A673 (cell line): ENCODE data around the gene DCX. TPM values are rescaled to one million over a fixed set of nuclear protein-coding genes. Genes with fewer than 3 reads are reported as not detected.
A peak's percentile ranks its signal among the peaks of the same experiment; 100 is the strongest.

ENCODE experiments used
- BruUV-seq: library from RNA; stranded (reverse); fragments of 400-500 nt; replicated peaks from 2 replicates; lab custom pipeline; 2021; lab: Mats Ljungman, UMichigan
- CTCF ChIA-PET: fragments of 300-600 bp; sonication (Branson Sonifier 250); formaldehyde crosslinking; loops from one replicate; lab custom pipeline; 2022; ENCODE audit warnings: antibody characterized with exemption; lab: Charles Lee
- POLR2A ChIA-PET: fragments of 300-600 bp; sonication (Branson Sonifier 250); formaldehyde crosslinking; loops from one replicate; lab custom pipeline; 2022; ENCODE audit warnings: antibody characterized with exemption; ENCODE audit not compliant: low non-redundant PET; lab: Charles Lee
- DNase-seq: peaks from one replicate; pipeline ENCODE4 v3.0.0-alpha.2; 2015; ENCODE audit warnings: low spot score
- H3K27ac ChIP-seq: fragments of 200-600 bp; sonication (generic); 2 replicates; pipeline ENCODE4 v1.5.1; 2016; ENCODE audit warnings: mixed run types, low read depth, mild to moderate bottlenecking, mixed read lengths, antibody characterized with exemption, low read length; ENCODE audit not compliant: poor library complexity, severe bottlenecking
- H3K27me3 ChIP-seq: fragments of 200-600 bp; sonication (generic); replicated peaks from 2 replicates; pipeline ENCODE4 v1.6.1; 2017; ENCODE audit warnings: mixed run types, low read depth, mild to moderate bottlenecking, mixed read lengths, antibody characterized with exemption, low read length; ENCODE audit not compliant: insufficient read depth, poor library complexity
- H3K36me3 ChIP-seq: fragments of 200-600 bp; sonication (generic); 2 replicates; pipeline ENCODE4 v1.6.1; 2016; ENCODE audit warnings: mixed run types, mild to moderate bottlenecking, mixed read lengths, antibody characterized with exemption, low read length; ENCODE audit not compliant: insufficient read depth, poor library complexity, severe bottlenecking
- H3K4me1 ChIP-seq: fragments of 200-600 bp; sonication (generic); 2 replicates; pipeline ENCODE4 v1.6.1; 2017; ENCODE audit warnings: mixed run types, mild to moderate bottlenecking, mixed read lengths, antibody characterized with exemption, low read length; ENCODE audit not compliant: insufficient read depth, poor library complexity, severe bottlenecking
- H3K4me3 ChIP-seq: fragments of 200-600 bp; sonication (generic); 2 replicates; pipeline ENCODE4 v1.5.1; 2016; ENCODE audit warnings: low read depth, mixed run types, mild to moderate bottlenecking, mixed read lengths, low read length; ENCODE audit not compliant: poor library complexity, severe bottlenecking
- H3K9me3 ChIP-seq: fragments of 200-600 bp; sonication (generic); 2 replicates; pipeline ENCODE4 v1.6.1; 2016; ENCODE audit warnings: mixed run types, low read depth, mild to moderate bottlenecking, mixed read lengths, antibody characterized with exemption, low read length; ENCODE audit not compliant: poor library complexity, severe bottlenecking
- EZH2 ChIP-seq: fragments of 200-600 bp; sonication (generic); IDR thresholded peaks from 2 replicates; pipeline ENCODE4 v1.6.1; 2017; ENCODE audit warnings: borderline replicate concordance, low read depth, mild to moderate bottlenecking, mixed read lengths, antibody characterized with exemption, low read length; ENCODE audit not compliant: poor library complexity, severe bottlenecking
- intact Hi-C: fragments of 100-400 bp; cut with micrococcal nuclease; formaldehyde crosslinking; loops from one replicate; pipeline ENCODE4 v1.10.0; 2022; ENCODE audit not compliant: unreplicated experiment
- total RNA-seq: library from RNA; stranded (reverse); gene quantifications from 2 replicates; pipeline ENCODE4 v1.2.3, GENCODE V29; 2021
- TF ChIP-seq, protein P1 (sequence below): fragments of 300-800, 200-600 bp; sonication (generic); conservative IDR thresholded peaks from 2 replicates; pipeline ENCODE4 v1.5.1; 2017; ENCODE audit warnings: low read depth, mild to moderate bottlenecking, antibody characterized with exemption, low read length, moderate library complexity, mixed read lengths

DCX gene
- total RNA-seq, 1 experiment from 2014 or later = not detected

DNA sequence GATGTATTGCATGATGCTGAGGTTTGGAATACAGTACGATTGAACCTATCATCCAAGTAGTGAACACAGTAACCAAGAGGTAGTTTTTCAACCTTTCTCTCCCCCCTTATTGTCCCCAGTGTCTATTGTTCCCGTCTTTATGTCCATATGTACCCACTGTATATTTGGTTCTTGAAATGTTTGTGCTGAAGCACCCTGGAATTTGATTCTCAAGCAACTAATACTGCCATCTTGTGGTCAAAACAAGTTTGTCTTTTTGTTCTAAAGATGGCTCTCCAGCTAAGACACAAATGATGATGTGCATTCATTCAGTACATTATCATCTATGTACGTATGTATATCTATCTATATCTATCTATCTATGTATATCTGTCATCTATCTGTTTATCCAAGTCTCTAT lies 33.5 kb upstream of the DCX start:
- intact Hi-C loops = loop anchor here (1.0 to 10.0 kb wide), 2 partner anchors 181 to 277 kb away; no protein-coding TSS in a partner anchor
- H3K4me1 ChIP-seq = no peaks in the 10 kb centered on the region
- ChIA-PET POLR2A (no interaction called here), CTCF (interaction anchor here (0.6 to 1.3 kb wide), 2 partner anchors 9 to 277 kb away, joined by 3 to 5 read pairs; no protein-coding TSS in a partner anchor)
- DNase-seq = peak; percentile 56
- peaks cover 21% of the 10 kb centered on the region for H3K27me3 ChIP-seq
- H3K4me3 ChIP-seq = no peak overlapping the region
- no peak overlapping the region for H3K27ac ChIP-seq
- no TSS peak for BruUV-seq
- H3K36me3 ChIP-seq = no peaks in the 10 kb centered on the region
- TF ChIP-seq, protein P1, sequence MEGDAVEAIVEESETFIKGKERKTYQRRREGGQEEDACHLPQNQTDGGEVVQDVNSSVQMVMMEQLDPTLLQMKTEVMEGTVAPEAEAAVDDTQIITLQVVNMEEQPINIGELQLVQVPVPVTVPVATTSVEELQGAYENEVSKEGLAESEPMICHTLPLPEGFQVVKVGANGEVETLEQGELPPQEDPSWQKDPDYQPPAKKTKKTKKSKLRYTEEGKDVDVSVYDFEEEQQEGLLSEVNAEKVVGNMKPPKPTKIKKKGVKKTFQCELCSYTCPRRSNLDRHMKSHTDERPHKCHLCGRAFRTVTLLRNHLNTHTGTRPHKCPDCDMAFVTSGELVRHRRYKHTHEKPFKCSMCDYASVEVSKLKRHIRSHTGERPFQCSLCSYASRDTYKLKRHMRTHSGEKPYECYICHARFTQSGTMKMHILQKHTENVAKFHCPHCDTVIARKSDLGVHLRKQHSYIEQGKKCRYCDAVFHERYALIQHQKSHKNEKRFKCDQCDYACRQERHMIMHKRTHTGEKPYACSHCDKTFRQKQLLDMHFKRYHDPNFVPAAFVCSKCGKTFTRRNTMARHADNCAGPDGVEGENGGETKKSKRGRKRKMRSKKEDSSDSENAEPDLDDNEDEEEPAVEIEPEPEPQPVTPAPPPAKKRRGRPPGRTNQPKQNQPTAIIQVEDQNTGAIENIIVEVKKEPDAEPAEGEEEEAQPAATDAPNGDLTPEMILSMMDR = peak; percentile 64
- TF ChIP-seq EZH2 = no peak
- H3K9me3 ChIP-seq = no peaks in the 10 kb centered on the region

DNA sequence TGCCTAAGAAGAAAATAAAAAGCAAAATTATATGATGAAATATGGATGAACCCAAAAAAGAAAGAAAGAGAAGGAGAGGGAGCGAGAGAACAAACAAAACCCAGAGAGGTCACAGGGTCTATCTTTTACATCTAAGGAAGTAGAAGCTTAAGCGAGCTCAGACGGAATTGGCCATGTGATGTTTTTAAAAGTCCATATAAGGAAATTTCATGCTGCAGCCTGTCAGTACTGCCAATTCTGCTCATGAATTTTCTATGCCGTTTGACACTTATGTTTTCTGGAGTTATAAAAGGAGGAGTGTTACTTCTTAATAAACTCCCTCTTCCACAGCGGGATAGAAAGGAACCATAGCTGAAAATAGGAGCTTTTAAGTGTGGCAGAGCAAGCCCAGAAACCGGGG lies 32.9 kb upstream of the DCX start:
- Histone ChIP-seq H3K36me3 (no peaks in the 10 kb centered on the region), H3K27ac (no peak overlapping the region), H3K9me3 (no peaks in the 10 kb centered on the region), H3K4me1 (no peaks in the 10 kb centered on the region), H3K27me3 (peaks cover 22% of the 10 kb centered on the region), H3K4me3 (no peak overlapping the region)
- ChIA-PET POLR2A (no interaction called here), CTCF (interaction anchor here (1.3 kb wide), 1 partner anchor 277 kb away, joined by 5 read pairs; no protein-coding TSS in a partner anchor)
- DNase-seq = peak; percentile 1
- intact Hi-C loops = loop anchor here (1.0 to 10.0 kb wide), 2 partner anchors 180 to 277 kb away; no protein-coding TSS in a partner anchor
- BruUV-seq = no TSS peak
- TF ChIP-seq, protein P1 = no peak
- no peak for TF ChIP-seq EZH2

DNA sequence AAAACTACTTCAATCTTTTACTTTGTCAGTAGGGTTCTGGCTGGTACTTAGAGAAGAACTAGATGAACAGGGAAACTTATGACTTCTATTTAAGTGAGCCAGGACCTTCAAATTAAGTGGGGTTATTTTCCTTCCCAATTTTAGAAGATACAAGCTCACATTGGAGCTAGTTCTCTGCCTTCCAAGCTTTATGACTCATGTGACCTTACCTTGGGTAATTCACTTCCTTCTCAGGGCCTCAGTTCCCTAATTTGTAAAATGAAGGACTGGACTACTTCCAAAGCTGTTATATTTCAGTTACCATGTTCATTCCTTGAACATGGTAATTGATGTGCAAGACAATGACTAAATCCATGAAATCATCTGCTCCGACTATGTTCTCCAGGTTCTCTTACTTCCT lies 32.0 kb upstream of the DCX start:
- TF ChIP-seq, protein P1 = no peak
- no peak for TF ChIP-seq EZH2
- H3K9me3 ChIP-seq = no peaks in the 10 kb centered on the region
- ChIA-PET POLR2A (no interaction called here), CTCF (no interaction called here)
- BruUV-seq = no TSS peak
- intact Hi-C loops = loop anchor here (10.0 kb wide), 1 partner anchor 179 kb away; no protein-coding TSS in a partner anchor
- no peaks in the 10 kb centered on the region for H3K4me1 ChIP-seq
- H3K27ac ChIP-seq = no peak overlapping the region
- H3K36me3 ChIP-seq = no peaks in the 10 kb centered on the region
- no peak overlapping the region for H3K4me3 ChIP-seq
- DNase-seq = no peak
- peaks cover 21% of the 10 kb centered on the region for H3K27me3 ChIP-seq
